ENCODE data around the gene CALR3.
A peak's percentile ranks its signal among the peaks of the same experiment; 100 is the strongest.

The CALR3 gene

GRCh38 chr19:16457195-16457953 is 38.6 kb downstream of the CALR3 start:
- H2BK120ac ChIP-seq (ENCODE audit: low read depth, low read length), result no peak overlapping the region
- H3K9ac ChIP-seq (ENCODE audit: low read depth, low read length, poor library complexity), result peak overlapping the region; percentile 39
- H3K4me3 ChIP-seq (ENCODE audit: low read length in 2 of 2), result no peak overlapping the region
- H3K4me1 ChIP-seq (ENCODE audit: control insufficient read depth in 2 of 2, insufficient read depth in 1 of 2, low read depth in 1 of 2, low read length in 2 of 2), result peaks cover 16 to 34% of the 10 kb centered on the region in 2 donors
- H3K27ac ChIP-seq (replicated peaks; ENCODE audit: low read length), result no peak overlapping the region
- no peak overlapping the region for H3K23ac ChIP-seq (ENCODE audit: low read depth, low read length, poor library complexity)
- no peaks in the 10 kb centered on the region for H3K9me3 ChIP-seq (replicated peaks in 1 of 2; ENCODE audit: control insufficient read depth in 2 of 2, insufficient read depth in 1 of 2, low read depth in 1 of 2, low read length in 2 of 2)
- H3K18ac ChIP-seq (ENCODE audit: low read length), result peak overlapping the region; percentile 16
- no peak for DNase-seq (ENCODE audit: low spot score)
- H3K4me2 ChIP-seq (ENCODE audit: insufficient read depth, low read length, poor library complexity, severe bottlenecking), result no peak overlapping the region
- H4K8ac ChIP-seq (ENCODE audit: low read depth, low read length), result no peak overlapping the region
- peaks cover 19% of the 10 kb centered on the region for H3K79me1 ChIP-seq (ENCODE audit: low read depth, low read length)
- no peak overlapping the region for H3K4ac ChIP-seq (ENCODE audit: low read length)
- peaks cover 0 to 2% of the 10 kb centered on the region in 2 donors for H3K36me3 ChIP-seq (replicated peaks in 1 of 2; ENCODE audit: control insufficient read depth in 2 of 2, insufficient read depth in 2 of 2, low read length in 2 of 2)
- H3K14ac ChIP-seq (ENCODE audit: low read length), result peak overlapping the region; percentile 41
- H3K27me3 ChIP-seq (ENCODE audit: control insufficient read depth in 3 of 3, insufficient read depth in 3 of 3, low read depth in 1 of 3, low read length in 3 of 3), result no peaks in the 10 kb centered on the region
- H2AFZ ChIP-seq (ENCODE audit: low read length), result no peak overlapping the region
- WGBS, 2 donors (ENCODE audit: extremely low coverage in 2 of 2, insufficient read length in 2 of 2, insufficient replicate concordance in 1 of 2), result no CpG with 5 or more reads among the region's 16 CpGs
- no peak overlapping the region for H2AK5ac ChIP-seq (ENCODE audit: low read depth, low read length)
- no peak overlapping the region for H4K91ac ChIP-seq (ENCODE audit: low read depth, low read length, poor library complexity)
- no peak overlapping the region for H2BK5ac ChIP-seq (ENCODE audit: low read length)
- no peak overlapping the region for H2BK15ac ChIP-seq (ENCODE audit: low read length)
- no peak overlapping the region for H2BK12ac ChIP-seq (ENCODE audit: low read length)

- H3K36me3 ChIP-seq (replicated peaks in 1 of 2; ENCODE audit: control insufficient read depth in 2 of 2, insufficient read depth in 2 of 2, low read length in 2 of 2), result no peaks in the 10 kb centered on the region
- peaks cover 16% of the 10 kb centered on the region for H3K79me1 ChIP-seq (ENCODE audit: low read depth, low read length)
- peak overlapping the region; percentile 21 for H3K18ac ChIP-seq (ENCODE audit: low read length)
- H2BK120ac ChIP-seq (ENCODE audit: low read depth, low read length), result no peak overlapping the region
- H3K4me1 ChIP-seq (ENCODE audit: control insufficient read depth in 2 of 2, insufficient read depth in 1 of 2, low read depth in 1 of 2, low read length in 2 of 2), result peaks cover 16 to 34% of the 10 kb centered on the region in 2 donors
- peak overlapping the region; percentile 8 for H4K8ac ChIP-seq (ENCODE audit: low read depth, low read length)
- H3K4ac ChIP-seq (ENCODE audit: low read length), result peak overlapping the region; percentile 61
- no peak overlapping the region for H4K91ac ChIP-seq (ENCODE audit: low read depth, low read length, poor library complexity)
- no peak overlapping the region for H3K27ac ChIP-seq (replicated peaks; ENCODE audit: low read length)
- DNase-seq (ENCODE audit: low spot score), result no peak
- no peak overlapping the region for H2AFZ ChIP-seq (ENCODE audit: low read length)
- H2BK15ac ChIP-seq (ENCODE audit: low read length), result peak overlapping the region; percentile 46
- H3K9me3 ChIP-seq (replicated peaks in 1 of 2; ENCODE audit: control insufficient read depth in 2 of 2, insufficient read depth in 1 of 2, low read depth in 1 of 2, low read length in 2 of 2), result no peaks in the 10 kb centered on the region
- H2BK5ac ChIP-seq (ENCODE audit: low read length), result no peak overlapping the region
- WGBS, 2 donors (ENCODE audit: extremely low coverage in 2 of 2, insufficient read length in 2 of 2, insufficient replicate concordance in 1 of 2), result no CpG with 5 or more reads among the region's 11 CpGs
- no peak overlapping the region for H3K4me3 ChIP-seq (ENCODE audit: low read length in 2 of 2)
- H3K9ac ChIP-seq (ENCODE audit: low read depth, low read length, poor library complexity), result peak overlapping the region; percentile 16
- no peaks in the 10 kb centered on the region for H3K27me3 ChIP-seq (ENCODE audit: control insufficient read depth in 3 of 3, insufficient read depth in 3 of 3, low read depth in 1 of 3, low read length in 3 of 3)
- H2BK12ac ChIP-seq (ENCODE audit: low read length), result no peak overlapping the region
- H3K14ac ChIP-seq (ENCODE audit: low read length), result no peak overlapping the region
- no peak overlapping the region for H3K23ac ChIP-seq (ENCODE audit: low read depth, low read length, poor library complexity)
- H3K4me2 ChIP-seq (ENCODE audit: insufficient read depth, low read length, poor library complexity, severe bottlenecking), result no peak overlapping the region
- no peak overlapping the region for H2AK5ac ChIP-seq (ENCODE audit: low read depth, low read length)
Observed at GRCh38 chr19:16456652-16457194, 39.2 kb downstream of the CALR3 start.

- no CpG with 5 or more reads among the region's 5 CpGs for WGBS, 2 donors (ENCODE audit: extremely low coverage in 2 of 2, insufficient read length in 2 of 2, insufficient replicate concordance in 1 of 2)
Observed at GRCh38 chr19:16455489-16455888, 40.5 kb downstream of the CALR3 start.

GRCh38 chr19:16454351-16454918 is 41.5 kb downstream of the CALR3 start:
- Histone ChIP-seq H4K8ac (ENCODE audit: low read depth, low read length) (no peak overlapping the region), H3K18ac (ENCODE audit: low read length) (no peak overlapping the region), H3K23ac (ENCODE audit: low read depth, low read length, poor library complexity) (no peak overlapping the region), H2AK5ac (ENCODE audit: low read depth, low read length) (no peak overlapping the region), H3K9ac (ENCODE audit: low read depth, low read length, poor library complexity) (no peak overlapping the region), H2BK15ac (ENCODE audit: low read length) (no peak overlapping the region), H3K36me3 (replicated peaks in 1 of 2; ENCODE audit: control insufficient read depth in 2 of 2, insufficient read depth in 2 of 2, low read length in 2 of 2) (peaks cover 2 to 3% of the 10 kb centered on the region in 2 donors), H3K79me1 (ENCODE audit: low read depth, low read length) (peaks cover 16% of the 10 kb centered on the region), H3K27me3 (ENCODE audit: control insufficient read depth in 3 of 3, insufficient read depth in 3 of 3, low read depth in 1 of 3, low read length in 3 of 3) (no peaks in the 10 kb centered on the region), H2BK12ac (ENCODE audit: low read length) (no peak overlapping the region), H2AFZ (ENCODE audit: low read length) (no peak overlapping the region), H2BK5ac (ENCODE audit: low read length) (no peak overlapping the region), H4K91ac (ENCODE audit: low read depth, low read length, poor library complexity) (no peak overlapping the region), H3K4me1 (ENCODE audit: control insufficient read depth in 2 of 2, insufficient read depth in 1 of 2, low read depth in 1 of 2, low read length in 2 of 2) (peaks cover 16 to 34% of the 10 kb centered on the region in 2 donors), H3K4me3 (ENCODE audit: low read length in 2 of 2) (no peak overlapping the region), H3K27ac (replicated peaks; ENCODE audit: low read length) (no peak overlapping the region), H2BK120ac (ENCODE audit: low read depth, low read length) (no peak overlapping the region), H3K4ac (ENCODE audit: low read length) (no peak overlapping the region), H3K9me3 (replicated peaks in 1 of 2; ENCODE audit: control insufficient read depth in 2 of 2, insufficient read depth in 1 of 2, low read depth in 1 of 2, low read length in 2 of 2) (no peaks in the 10 kb centered on the region), H3K4me2 (ENCODE audit: insufficient read depth, low read length, poor library complexity, severe bottlenecking) (no peak overlapping the region), H3K14ac (ENCODE audit: low read length) (no peak overlapping the region)
- no peak for DNase-seq (ENCODE audit: low spot score)
- WGBS, 2 donors (ENCODE audit: extremely low coverage in 2 of 2, insufficient read length in 2 of 2, insufficient replicate concordance in 1 of 2), result no CpG with 5 or more reads among the region's 10 CpGs

More at GRCh38 chr19:16455489-16455888, 40.5 kb downstream of the CALR3 start:
- peaks cover 16% of the 10 kb centered on the region for H3K79me1 ChIP-seq (ENCODE audit: low read depth, low read length)
- no peak for DNase-seq (ENCODE audit: low spot score)
- H2BK12ac ChIP-seq (ENCODE audit: low read length), result no peak overlapping the region
- no peak overlapping the region for H3K4ac ChIP-seq (ENCODE audit: low read length)
- no peaks in the 10 kb centered on the region for H3K27me3 ChIP-seq (ENCODE audit: control insufficient read depth in 3 of 3, insufficient read depth in 3 of 3, low read depth in 1 of 3, low read length in 3 of 3)
- no peak overlapping the region for H2AK5ac ChIP-seq (ENCODE audit: low read depth, low read length)
- no peak overlapping the region for H3K23ac ChIP-seq (ENCODE audit: low read depth, low read length, poor library complexity)
- H3K4me3 ChIP-seq (ENCODE audit: low read length in 2 of 2), result no peak overlapping the region
- H3K36me3 ChIP-seq (replicated peaks in 1 of 2; ENCODE audit: control insufficient read depth in 2 of 2, insufficient read depth in 2 of 2, low read length in 2 of 2), result no peaks in the 10 kb centered on the region
- no peak overlapping the region for H2AFZ ChIP-seq (ENCODE audit: low read length)
- no peaks in the 10 kb centered on the region for H3K9me3 ChIP-seq (replicated peaks in 1 of 2; ENCODE audit: control insufficient read depth in 2 of 2, insufficient read depth in 1 of 2, low read depth in 1 of 2, low read length in 2 of 2)
- no peak overlapping the region for H3K27ac ChIP-seq (replicated peaks; ENCODE audit: low read length)
- H3K14ac ChIP-seq (ENCODE audit: low read length), result no peak overlapping the region
- no peak overlapping the region for H3K4me2 ChIP-seq (ENCODE audit: insufficient read depth, low read length, poor library complexity, severe bottlenecking)
- H3K4me1 ChIP-seq (ENCODE audit: control insufficient read depth in 2 of 2, insufficient read depth in 1 of 2, low read depth in 1 of 2, low read length in 2 of 2), result peaks cover 16 to 34% of the 10 kb centered on the region in 2 donors
- H2BK5ac ChIP-seq (ENCODE audit: low read length), result no peak overlapping the region
- no peak overlapping the region for H3K18ac ChIP-seq (ENCODE audit: low read length)
- no peak overlapping the region for H4K91ac ChIP-seq (ENCODE audit: low read depth, low read length, poor library complexity)
- no peak overlapping the region for H2BK15ac ChIP-seq (ENCODE audit: low read length)
- no peak overlapping the region for H4K8ac ChIP-seq (ENCODE audit: low read depth, low read length)
- H3K9ac ChIP-seq (ENCODE audit: low read depth, low read length, poor library complexity), result no peak overlapping the region
- H2BK120ac ChIP-seq (ENCODE audit: low read depth, low read length), result no peak overlapping the region
